ENCODE results near the gene AK1.

GRCh38 chr9:127923046-127923445 is 45.6 kb upstream of the AK1 start:
- TF ChIP-seq, protein P1, sequence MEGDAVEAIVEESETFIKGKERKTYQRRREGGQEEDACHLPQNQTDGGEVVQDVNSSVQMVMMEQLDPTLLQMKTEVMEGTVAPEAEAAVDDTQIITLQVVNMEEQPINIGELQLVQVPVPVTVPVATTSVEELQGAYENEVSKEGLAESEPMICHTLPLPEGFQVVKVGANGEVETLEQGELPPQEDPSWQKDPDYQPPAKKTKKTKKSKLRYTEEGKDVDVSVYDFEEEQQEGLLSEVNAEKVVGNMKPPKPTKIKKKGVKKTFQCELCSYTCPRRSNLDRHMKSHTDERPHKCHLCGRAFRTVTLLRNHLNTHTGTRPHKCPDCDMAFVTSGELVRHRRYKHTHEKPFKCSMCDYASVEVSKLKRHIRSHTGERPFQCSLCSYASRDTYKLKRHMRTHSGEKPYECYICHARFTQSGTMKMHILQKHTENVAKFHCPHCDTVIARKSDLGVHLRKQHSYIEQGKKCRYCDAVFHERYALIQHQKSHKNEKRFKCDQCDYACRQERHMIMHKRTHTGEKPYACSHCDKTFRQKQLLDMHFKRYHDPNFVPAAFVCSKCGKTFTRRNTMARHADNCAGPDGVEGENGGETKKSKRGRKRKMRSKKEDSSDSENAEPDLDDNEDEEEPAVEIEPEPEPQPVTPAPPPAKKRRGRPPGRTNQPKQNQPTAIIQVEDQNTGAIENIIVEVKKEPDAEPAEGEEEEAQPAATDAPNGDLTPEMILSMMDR (conservative IDR thresholded peaks at IDR 0.05; ENCODE audit: low read depth in 2 of 2): no peak
- TF ChIP-seq EZH2phosphoT487 (IDR thresholded peaks at IDR 0.05; ENCODE audit: unreplicated experiment): no peak
- no peak for TF ChIP-seq NANOG (IDR thresholded peaks at IDR 0.05; ENCODE audit: borderline replicate concordance)
- no peak for TF ChIP-seq POLR2AphosphoS5 (IDR thresholded peaks at IDR 0.05; ENCODE audit: low read depth)
- TF ChIP-seq, protein P2, sequence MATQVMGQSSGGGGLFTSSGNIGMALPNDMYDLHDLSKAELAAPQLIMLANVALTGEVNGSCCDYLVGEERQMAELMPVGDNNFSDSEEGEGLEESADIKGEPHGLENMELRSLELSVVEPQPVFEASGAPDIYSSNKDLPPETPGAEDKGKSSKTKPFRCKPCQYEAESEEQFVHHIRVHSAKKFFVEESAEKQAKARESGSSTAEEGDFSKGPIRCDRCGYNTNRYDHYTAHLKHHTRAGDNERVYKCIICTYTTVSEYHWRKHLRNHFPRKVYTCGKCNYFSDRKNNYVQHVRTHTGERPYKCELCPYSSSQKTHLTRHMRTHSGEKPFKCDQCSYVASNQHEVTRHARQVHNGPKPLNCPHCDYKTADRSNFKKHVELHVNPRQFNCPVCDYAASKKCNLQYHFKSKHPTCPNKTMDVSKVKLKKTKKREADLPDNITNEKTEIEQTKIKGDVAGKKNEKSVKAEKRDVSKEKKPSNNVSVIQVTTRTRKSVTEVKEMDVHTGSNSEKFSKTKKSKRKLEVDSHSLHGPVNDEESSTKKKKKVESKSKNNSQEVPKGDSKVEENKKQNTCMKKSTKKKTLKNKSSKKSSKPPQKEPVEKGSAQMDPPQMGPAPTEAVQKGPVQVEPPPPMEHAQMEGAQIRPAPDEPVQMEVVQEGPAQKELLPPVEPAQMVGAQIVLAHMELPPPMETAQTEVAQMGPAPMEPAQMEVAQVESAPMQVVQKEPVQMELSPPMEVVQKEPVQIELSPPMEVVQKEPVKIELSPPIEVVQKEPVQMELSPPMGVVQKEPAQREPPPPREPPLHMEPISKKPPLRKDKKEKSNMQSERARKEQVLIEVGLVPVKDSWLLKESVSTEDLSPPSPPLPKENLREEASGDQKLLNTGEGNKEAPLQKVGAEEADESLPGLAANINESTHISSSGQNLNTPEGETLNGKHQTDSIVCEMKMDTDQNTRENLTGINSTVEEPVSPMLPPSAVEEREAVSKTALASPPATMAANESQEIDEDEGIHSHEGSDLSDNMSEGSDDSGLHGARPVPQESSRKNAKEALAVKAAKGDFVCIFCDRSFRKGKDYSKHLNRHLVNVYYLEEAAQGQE (IDR thresholded peaks at IDR 0.05; ENCODE audit: unreplicated experiment): no peak

Measured in GM23338 (cell line).